Measurements from ENCODE around the gene GPHA2. TPM values are rescaled to one million over a fixed set of nuclear protein-coding genes. Genes with fewer than 3 reads are reported as not detected.

GPHA2 gene
- total and polyA plus RNA-seq, 2 of the 13 experiments (the other 11 are each of a cell fraction or from before 2014, with no cell fraction given): 13.0 to 19.1 TPM

GRCh38 chr11:64923944-64924909 lies 11.5 kb downstream of the GPHA2 start, which contains the start of gene PPP2R5B (continued):
- TF ChIP-seq ZBED4 (CRISPR knock-in tag; IDR thresholded peaks at IDR 0.05; ENCODE audit: borderline replicate concordance) (no peak; the same call in 1 of the 2 replicates), FOXP1 (IDR thresholded peaks at IDR 0.05) (no peak), FOXP1 (CRISPR knock-in tag; IDR thresholded peaks at IDR 0.05) (0 out of 2 replicates have a peak, but pooled peaks have one; percentile 9), POGK (CRISPR knock-in tag; conservative IDR thresholded peaks at IDR 0.05) (peak; percentile 75; the same call in 1 of the 2 replicates), RARA (CRISPR knock-in tag; IDR thresholded peaks at IDR 0.05) (peak; percentile 12; the same call in 1 of the 2 replicates), HNF1A (IDR thresholded peaks at IDR 0.05; ENCODE audit: low read depth) (no peak), HNF1A (CRISPR knock-in tag; IDR thresholded peaks at IDR 0.05; ENCODE audit: borderline replicate concordance) (peak; percentile 16; the same call in 1 of the 2 replicates), ZNF784 (CRISPR knock-in tag; IDR thresholded peaks at IDR 0.05; ENCODE audit: borderline replicate concordance) (0 out of 2 replicates have a peak, but pooled peaks have one; percentile 26), ZNF816 (CRISPR knock-in tag; IDR thresholded peaks at IDR 0.05; ENCODE audit: borderline replicate concordance) (no peak), HOXA7 (CRISPR knock-in tag; IDR thresholded peaks at IDR 0.05) (no peak), ZGPAT (CRISPR knock-in tag; IDR thresholded peaks at IDR 0.05) (peak; percentile 75; the same call in 1 of the 2 replicates), SALL1 (CRISPR knock-in tag; IDR thresholded peaks at IDR 0.05) (peak; percentile 24; the same call in 1 of the 2 replicates), ZNF660 (CRISPR knock-in tag; IDR thresholded peaks at IDR 0.05; ENCODE audit: borderline replicate concordance, low read depth) (no peak), ZKSCAN5 (CRISPR knock-in tag; IDR thresholded peaks at IDR 0.05) (no peak), ZNF552 (CRISPR knock-in tag; IDR thresholded peaks at IDR 0.05; ENCODE audit: borderline replicate concordance) (peak; percentile 78; the same call in 1 of the 2 replicates)

All from HepG2 (cell line).